ENCODE data around the gene SREBF2. TPM values are rescaled to one million over a fixed set of nuclear protein-coding genes. Genes with fewer than 3 reads are reported as not detected.

Gene SREBF2
- total and polyA plus RNA-seq, 10 of the 15 experiments (the other 5 are each of a cell fraction or from before 2014, with no cell fraction given), result 2.4 to 177 (median 78.8) TPM

- POLR2A ChIA-PET, result no interaction called here
- Histone ChIP-seq H3K9me3 (replicated peaks; ENCODE audit: control insufficient read depth, insufficient read depth, low read length) (no peaks in the 10 kb centered on the region), H3K79me2 (ENCODE audit: control insufficient read depth, insufficient read depth, low read length) (no peaks in the 10 kb centered on the region), H3K4me3 (no peak overlapping the region), H3K27me3 (replicated peaks in 1 of 2; ENCODE audit: control insufficient read depth in 2 of 2, insufficient read depth in 2 of 2, low read length in 1 of 2) (no peaks in the 10 kb centered on the region), H4K20me1 (ENCODE audit: control insufficient read depth, insufficient read depth) (no peaks in the 10 kb centered on the region), H2AFZ (ENCODE audit: control insufficient read depth, low read depth, low read length) (no peak overlapping the region), H3K4me2 (ENCODE audit: control insufficient read depth, insufficient read depth) (no peak overlapping the region), H3K27ac (ENCODE audit: control insufficient read depth, insufficient read depth) (no peak overlapping the region), H3K36me3 (ENCODE audit: control insufficient read depth in 2 of 2, insufficient read depth in 2 of 2, low read length in 1 of 2) (peaks cover 13 to 19% of the 10 kb centered on the region in 2 experiments), H3K4me1 (ENCODE audit: control insufficient read depth, insufficient read depth, low read length) (no peaks in the 10 kb centered on the region), H3K9ac (ENCODE audit: control insufficient read depth, insufficient read depth, low read length) (no peak overlapping the region)
- RAD21 ChIA-PET (ENCODE audit: unreplicated experiment), result no interaction called here
- SMC1A ChIA-PET (ENCODE audit: uncharacterized antibody, unreplicated experiment), result no interaction called here
- ATAC-seq, result no peak
- in situ Hi-C loops (cut with MboI), result no loop called here
- TF ChIP-seq SUPT20H (IDR thresholded peaks at IDR 0.05; ENCODE audit: borderline replicate concordance, control insufficient read depth, low read depth, low read length), result no peak
- TF ChIP-seq MYC (IDR thresholded peaks at IDR 0.05; ENCODE audit: insufficient read depth, insufficient read length, insufficient replicate concordance, low read length, severe bottlenecking), result no peak
- no peak for TF ChIP-seq TARDBP (IDR thresholded peaks at IDR 0.05; ENCODE audit: borderline replicate concordance)
- FAIRE-seq, result no peak
- intact Hi-C loops (cut with micrococcal nuclease; ENCODE audit: unreplicated experiment), result no loop called here
- no TSS peak for BruUV-seq (replicated peaks)
- no peak for DNase-seq (ENCODE audit: low read depth, low spot score)
- CTCF ChIA-PET, result interaction anchor here (2.8 kb wide), 1 partner anchor 119 kb away, joined by 12 read pairs; no protein-coding TSS in a partner anchor
- WGBS (ENCODE audit: insufficient coverage, insufficient replicate concordance, low lambda C conversion rate, missing lambda C conversion rate), result 85% methylated on average over 1 of the region's 1 CpG
Observed at GRCh38 chr22:41816241-41816640, 16.7 kb upstream of the SREBF2 start.

GRCh38 chr22:41816871-41817270 lies 16.0 kb upstream of the SREBF2 start:
- Histone ChIP-seq H2AFZ (ENCODE audit: control insufficient read depth, low read depth, low read length) (no peak overlapping the region), H3K4me3 (no peak overlapping the region), H3K27ac (ENCODE audit: control insufficient read depth, insufficient read depth) (no peak overlapping the region), H3K9me3 (replicated peaks; ENCODE audit: control insufficient read depth, insufficient read depth, low read length) (no peaks in the 10 kb centered on the region), H4K20me1 (ENCODE audit: control insufficient read depth, insufficient read depth) (no peaks in the 10 kb centered on the region), H3K4me2 (ENCODE audit: control insufficient read depth, insufficient read depth) (no peak overlapping the region), H3K4me1 (ENCODE audit: control insufficient read depth, insufficient read depth, low read length) (no peaks in the 10 kb centered on the region), H3K27me3 (replicated peaks in 1 of 2; ENCODE audit: control insufficient read depth in 2 of 2, insufficient read depth in 2 of 2, low read length in 1 of 2) (no peaks in the 10 kb centered on the region), H3K79me2 (ENCODE audit: control insufficient read depth, insufficient read depth, low read length) (no peaks in the 10 kb centered on the region), H3K36me3 (ENCODE audit: control insufficient read depth in 2 of 2, insufficient read depth in 2 of 2, low read length in 1 of 2) (peaks cover 13 to 19% of the 10 kb centered on the region in 2 experiments), H3K9ac (ENCODE audit: control insufficient read depth, insufficient read depth, low read length) (no peak overlapping the region)
- ChIA-PET CTCF (interaction anchor here (2.8 kb wide), 1 partner anchor 119 kb away, joined by 12 read pairs; no protein-coding TSS in a partner anchor), POLR2A (no interaction called here), SMC1A (ENCODE audit: uncharacterized antibody, unreplicated experiment) (interaction anchor here (2.3 kb wide), 1 partner anchor 119 kb away, joined by 10 read pairs; no protein-coding TSS in a partner anchor), RAD21 (ENCODE audit: unreplicated experiment) (no interaction called here)
- ATAC-seq (no peak), DNase-seq (ENCODE audit: low read depth, low spot score) (no peak), FAIRE-seq (no peak)
- intact Hi-C loops (cut with micrococcal nuclease; ENCODE audit: unreplicated experiment), result no loop called here
- BruUV-seq (replicated peaks), result no TSS peak
- WGBS (ENCODE audit: insufficient coverage, insufficient replicate concordance, low lambda C conversion rate, missing lambda C conversion rate), result 89% methylated on average over 2 of the region's 2 CpGs
- in situ Hi-C loops (cut with MboI), result no loop called here
- TF ChIP-seq EP300 (IDR thresholded peaks at IDR 0.05; ENCODE audit: borderline replicate concordance in 1 of 2, control insufficient read depth in 1 of 2, low read depth in 2 of 2, low read length in 2 of 2), result no peak
- TF ChIP-seq POLR2AphosphoS5 (IDR thresholded peaks at IDR 0.05; ENCODE audit: low read length), result no peak
